ENCODE results near the gene POLR3G.

Gene POLR3G

DNA sequence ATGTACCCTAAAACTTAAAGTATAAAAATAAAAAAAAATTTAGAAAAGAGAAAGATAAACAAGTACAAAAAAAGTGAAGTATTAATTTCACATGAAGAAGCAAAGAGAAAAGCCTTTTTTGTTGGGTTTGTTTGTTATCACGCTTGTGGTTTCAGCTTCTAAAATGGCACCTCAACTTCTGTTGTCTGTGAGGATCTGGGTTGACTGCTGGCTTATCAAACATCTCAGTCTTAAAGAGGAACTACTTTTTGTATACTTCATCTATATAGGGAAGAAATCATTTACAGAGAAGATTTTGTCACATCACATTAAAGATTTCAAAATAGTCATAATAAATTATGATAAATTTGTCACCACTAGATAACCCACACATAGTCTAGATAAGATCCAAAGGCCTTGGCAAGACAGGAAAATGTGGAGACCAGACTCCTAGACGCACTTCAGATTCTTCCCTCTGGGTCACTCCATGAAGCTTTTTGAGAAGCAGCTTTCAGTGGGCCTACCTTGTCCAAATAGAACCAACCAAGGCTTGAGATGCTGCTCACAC lies 75.1 kb downstream of the POLR3G start:
- no peak overlapping the region for H3K4me3 ChIP-seq (ENCODE audit: low read depth, low read length)
- ChIA-PET CTCF (no interaction called here), POLR2A (no interaction called here)
- no peak for DNase-seq (ENCODE audit: low read depth, low spot score)
- TF ChIP-seq, protein P1, sequence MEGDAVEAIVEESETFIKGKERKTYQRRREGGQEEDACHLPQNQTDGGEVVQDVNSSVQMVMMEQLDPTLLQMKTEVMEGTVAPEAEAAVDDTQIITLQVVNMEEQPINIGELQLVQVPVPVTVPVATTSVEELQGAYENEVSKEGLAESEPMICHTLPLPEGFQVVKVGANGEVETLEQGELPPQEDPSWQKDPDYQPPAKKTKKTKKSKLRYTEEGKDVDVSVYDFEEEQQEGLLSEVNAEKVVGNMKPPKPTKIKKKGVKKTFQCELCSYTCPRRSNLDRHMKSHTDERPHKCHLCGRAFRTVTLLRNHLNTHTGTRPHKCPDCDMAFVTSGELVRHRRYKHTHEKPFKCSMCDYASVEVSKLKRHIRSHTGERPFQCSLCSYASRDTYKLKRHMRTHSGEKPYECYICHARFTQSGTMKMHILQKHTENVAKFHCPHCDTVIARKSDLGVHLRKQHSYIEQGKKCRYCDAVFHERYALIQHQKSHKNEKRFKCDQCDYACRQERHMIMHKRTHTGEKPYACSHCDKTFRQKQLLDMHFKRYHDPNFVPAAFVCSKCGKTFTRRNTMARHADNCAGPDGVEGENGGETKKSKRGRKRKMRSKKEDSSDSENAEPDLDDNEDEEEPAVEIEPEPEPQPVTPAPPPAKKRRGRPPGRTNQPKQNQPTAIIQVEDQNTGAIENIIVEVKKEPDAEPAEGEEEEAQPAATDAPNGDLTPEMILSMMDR (IDR thresholded peaks at IDR 0.05; ENCODE audit: insufficient read depth, low read length, missing control alignments) = no peak

DNA sequence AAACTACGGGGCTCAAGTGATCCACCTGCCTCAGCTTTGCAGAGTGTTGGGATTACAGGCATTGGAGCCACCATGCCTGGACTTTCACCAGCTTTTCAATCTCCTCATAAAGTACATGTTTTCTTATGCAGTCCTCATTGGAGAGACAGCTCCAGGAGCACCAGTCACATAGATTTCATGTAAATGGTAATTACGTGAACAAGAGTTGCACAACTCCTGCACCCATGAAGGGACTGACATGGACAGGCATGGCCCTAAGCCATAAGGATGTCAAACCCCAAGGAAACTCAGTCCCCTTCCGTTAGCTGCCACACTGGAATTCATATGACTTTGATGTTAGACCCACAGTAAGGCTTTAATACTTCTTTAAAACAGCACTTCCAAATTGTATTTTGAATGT lies 76.3 kb downstream of the POLR3G start:
- H3K4me3 ChIP-seq (ENCODE audit: low read depth, low read length) = no peak overlapping the region
- CTCF ChIA-PET = no interaction called here
- DNase-seq (ENCODE audit: low read depth, low spot score) = no peak
- POLR2A ChIA-PET = no interaction called here
- TF ChIP-seq, protein P1 (IDR thresholded peaks at IDR 0.05; ENCODE audit: insufficient read depth, low read length, missing control alignments) = no peak

DNA sequence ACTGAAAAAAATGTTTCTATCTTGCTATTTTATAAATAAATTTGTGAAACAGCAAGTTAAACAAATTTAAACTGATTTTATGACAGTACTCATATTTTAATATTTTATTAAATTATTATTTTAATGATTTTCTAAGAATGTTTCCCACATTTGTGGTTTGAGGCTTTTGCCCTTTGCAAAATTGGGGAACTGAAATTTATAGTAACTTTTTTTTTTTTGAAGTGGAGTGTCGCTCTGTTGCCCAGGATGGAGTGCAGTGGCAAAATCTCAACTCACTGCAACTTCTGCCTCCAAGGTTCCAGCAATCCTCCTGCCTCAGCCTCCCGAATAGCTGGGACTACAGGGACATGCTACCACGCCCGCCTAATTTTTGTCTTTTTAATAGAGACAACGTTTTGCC lies 76.7 kb downstream of the POLR3G start:
- ChIA-PET POLR2A (no interaction called here), CTCF (no interaction called here)
- no peak overlapping the region for H3K4me3 ChIP-seq (ENCODE audit: low read depth, low read length)
- no peak for DNase-seq (ENCODE audit: low read depth, low spot score)
- TF ChIP-seq, protein P1 (IDR thresholded peaks at IDR 0.05; ENCODE audit: insufficient read depth, low read length, missing control alignments) = no peak

DNA sequence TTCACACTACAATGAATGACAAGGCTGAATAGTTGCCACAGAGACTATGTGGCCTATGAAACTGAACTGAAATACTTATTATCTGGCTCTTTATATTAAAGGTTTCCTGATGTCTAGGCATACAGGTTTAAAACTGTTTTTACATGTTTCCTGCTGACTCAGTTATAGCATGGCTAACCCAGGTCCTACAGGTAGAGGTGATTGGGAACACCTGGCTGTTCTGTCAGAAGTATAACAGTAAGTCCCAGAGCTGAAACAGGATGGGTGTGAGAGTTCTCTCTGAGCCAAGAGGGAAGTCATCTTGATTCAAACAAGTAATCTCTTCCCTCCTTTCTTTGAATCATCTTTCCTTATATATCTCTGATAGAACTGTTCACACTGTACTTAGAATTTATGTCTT lies 79.0 kb downstream of the POLR3G start:
- ChIA-PET CTCF (no interaction called here), POLR2A (no interaction called here)
- TF ChIP-seq, protein P1 (IDR thresholded peaks at IDR 0.05; ENCODE audit: insufficient read depth, low read length, missing control alignments) = no peak
- H3K4me3 ChIP-seq (ENCODE audit: low read depth, low read length) = no peak overlapping the region
- no peak for DNase-seq (ENCODE audit: low read depth, low spot score)

DNA sequence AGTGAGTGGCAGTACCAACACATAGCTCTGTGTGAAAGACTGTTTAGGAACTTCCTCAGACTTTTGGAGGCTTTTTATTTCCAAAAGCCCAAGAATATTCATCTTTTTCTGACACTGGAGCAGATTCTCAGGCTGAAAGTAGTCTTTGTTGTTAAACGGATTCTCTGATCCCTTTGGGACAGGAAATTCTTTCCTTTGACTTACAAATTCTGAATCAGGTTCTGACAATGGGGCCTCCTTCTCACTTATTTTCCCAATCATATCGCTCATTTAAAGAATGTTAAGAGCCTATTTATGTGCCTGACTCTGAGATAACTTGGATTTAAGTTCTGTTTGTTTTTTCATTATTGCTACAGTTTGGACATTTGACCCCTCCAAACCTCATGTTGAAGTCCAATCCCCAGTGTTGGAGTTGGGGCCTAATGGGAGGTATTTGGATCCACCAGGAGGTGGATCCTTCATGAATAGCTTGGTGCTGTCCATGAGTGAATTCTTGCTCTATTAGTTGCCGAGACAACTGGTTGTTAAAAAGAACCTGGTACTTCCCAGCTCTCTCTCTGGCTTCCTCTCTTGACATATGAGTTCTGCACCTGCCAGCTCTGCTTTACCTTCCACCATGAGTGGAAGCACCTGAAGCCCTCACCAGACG lies 79.8 kb downstream of the POLR3G start:
- ChIA-PET CTCF (interaction anchor here (0.7 kb wide), 1 partner anchor 24 kb away, joined by 3 read pairs; no protein-coding TSS in a partner anchor), POLR2A (no interaction called here)
- TF ChIP-seq, protein P1 (IDR thresholded peaks at IDR 0.05; ENCODE audit: insufficient read depth, low read length, missing control alignments) = no peak
- H3K4me3 ChIP-seq (ENCODE audit: low read depth, low read length) = no peak overlapping the region
- no peak for DNase-seq (ENCODE audit: low read depth, low spot score)

DNA sequence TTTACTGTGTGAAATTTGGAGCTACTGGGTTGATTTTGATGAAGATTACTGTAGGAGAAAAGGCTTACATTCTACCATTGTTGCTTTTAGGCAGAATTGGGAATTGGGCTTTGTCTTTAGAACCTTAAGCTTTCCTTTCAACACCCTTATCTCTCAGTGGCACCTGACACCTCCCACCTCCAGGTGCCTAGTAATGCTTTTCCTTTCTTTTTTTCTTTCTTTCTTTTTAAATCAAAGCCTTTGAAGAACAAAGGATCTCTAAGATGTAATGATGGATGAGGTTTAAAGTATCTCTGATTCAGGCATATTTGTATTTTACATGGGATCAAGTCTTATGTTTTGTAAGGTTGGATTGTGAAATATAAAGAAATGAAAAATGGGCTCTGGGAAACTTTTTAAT lies 81.0 kb downstream of the POLR3G start:
- DNase-seq (ENCODE audit: low read depth, low spot score) = no peak
- H3K4me3 ChIP-seq (ENCODE audit: low read depth, low read length) = no peak overlapping the region
- CTCF ChIA-PET = interaction anchor here (0.9 to 1.0 kb wide), 2 partner anchors 118 to 122 kb away, joined by 3 read pairs; no protein-coding TSS in a partner anchor
- POLR2A ChIA-PET = interaction anchor here (0.7 kb wide), 1 partner anchor 146 kb away, joined by 4 read pairs; the partner anchor contains the start of gene CETN3
- TF ChIP-seq, protein P1 (IDR thresholded peaks at IDR 0.05; ENCODE audit: insufficient read depth, low read length, missing control alignments) = no peak

Data from AG04449 (cell line).